Inferior parietal cortex (tissue), 1 donor: ENCODE results near the gene POLR3A.

Experiments
- DNase-seq: peaks from one replicate; pipeline ENCODE4 v3.0.0-alpha.2; 2016; ENCODE audit errors: extremely low spot score

Gene POLR3A

DNA sequence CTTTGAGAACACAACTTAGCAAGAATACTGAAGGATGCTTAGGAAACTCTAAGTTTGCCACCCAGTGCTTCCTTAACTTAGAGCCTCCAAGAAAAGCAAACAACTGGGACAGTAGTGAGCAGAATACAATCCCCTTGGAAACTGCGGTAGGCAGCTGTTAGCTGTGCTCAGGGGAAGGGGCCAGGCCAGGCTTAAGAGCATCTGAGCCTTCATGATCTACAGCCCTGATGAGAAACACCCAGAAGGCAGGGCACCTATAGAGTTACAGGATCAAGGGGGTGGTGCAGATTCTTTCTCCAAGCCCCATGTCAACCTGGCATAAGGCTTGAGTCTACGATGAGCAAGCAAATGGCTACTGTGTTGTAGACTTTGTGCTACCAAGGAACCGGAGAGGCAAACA is 51.4 kb downstream of the POLR3A start:
- DNase-seq, result no peak

DNA sequence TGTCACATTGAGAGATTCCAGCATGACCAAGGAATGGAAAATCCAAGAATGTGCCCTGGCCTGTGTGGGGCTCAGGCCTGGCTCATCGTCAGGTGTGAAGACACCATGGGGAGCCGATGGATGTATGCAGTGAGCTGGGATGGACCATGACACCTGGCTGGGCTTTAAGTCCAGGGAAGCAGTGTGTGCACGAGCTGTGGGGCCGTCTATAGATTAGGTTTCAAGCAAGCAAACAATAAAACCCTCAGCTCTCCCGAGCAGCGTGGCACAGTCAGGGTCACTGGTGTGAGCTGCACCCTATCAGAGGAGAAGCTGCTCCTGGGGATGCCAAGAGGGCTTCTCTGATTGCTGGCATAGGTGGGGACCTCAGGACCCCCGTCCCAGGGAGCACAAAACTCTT is 52.3 kb downstream of the POLR3A start:
- DNase-seq, result no peak

DNA sequence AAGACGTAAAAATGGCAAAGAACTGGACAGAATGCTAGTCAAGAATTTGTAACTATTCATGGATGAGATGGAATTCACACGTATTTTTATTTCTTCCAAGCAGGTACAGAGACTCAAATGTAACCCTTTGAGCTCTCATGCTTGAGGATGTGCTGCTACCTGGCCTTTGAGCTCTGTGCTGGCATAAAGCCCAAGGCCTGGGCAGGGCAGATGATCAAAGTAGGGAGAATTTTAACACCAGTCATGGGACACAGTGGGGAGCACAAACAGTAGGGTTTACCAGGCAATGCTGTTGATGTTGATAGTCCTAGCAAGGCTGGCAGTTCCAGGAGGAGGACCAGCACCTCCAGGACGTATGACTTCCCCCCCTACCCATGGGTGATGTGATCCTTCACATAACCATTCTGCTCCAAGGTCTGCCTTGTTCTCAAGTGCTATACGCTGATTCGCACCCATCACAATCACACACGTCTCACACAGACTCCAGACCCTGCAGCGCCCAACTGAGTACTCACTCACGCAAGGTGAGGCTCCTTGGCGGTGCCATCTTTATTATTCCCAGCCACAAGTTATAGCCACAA is 54.1 kb downstream of the POLR3A start:
- DNase-seq, result no peak

- DNase-seq, result peak; percentile 27
These were observed 54.8 kb downstream of the POLR3A start for GRCh38 chr10:77974396-77975074.

GRCh38 chr10:77973276-77973675 is 56.0 kb downstream of the POLR3A start:
- no peak for DNase-seq

GRCh38 chr10:77972148-77972547 is 57.2 kb downstream of the POLR3A start:
- no peak for DNase-seq

GRCh38 chr10:77971804-77972144 is 57.5 kb downstream of the POLR3A start:
- no peak for DNase-seq

- DNase-seq, result peak; percentile 42
These were observed 58.2 kb downstream of the POLR3A start for GRCh38 chr10:77970869-77971803.

GRCh38 chr10:77969114-77969513 is 60.2 kb downstream of the POLR3A start:
- DNase-seq, result no peak

GRCh38 chr10:77967611-77968022 is 61.7 kb downstream of the POLR3A start:
- DNase-seq, result no peak

- peak; percentile 25 for DNase-seq
These were observed 64.0 kb downstream of the POLR3A start for GRCh38 chr10:77965294-77965693.

GRCh38 chr10:77964811-77965210 is 64.5 kb downstream of the POLR3A start:
- no peak for DNase-seq

DNA sequence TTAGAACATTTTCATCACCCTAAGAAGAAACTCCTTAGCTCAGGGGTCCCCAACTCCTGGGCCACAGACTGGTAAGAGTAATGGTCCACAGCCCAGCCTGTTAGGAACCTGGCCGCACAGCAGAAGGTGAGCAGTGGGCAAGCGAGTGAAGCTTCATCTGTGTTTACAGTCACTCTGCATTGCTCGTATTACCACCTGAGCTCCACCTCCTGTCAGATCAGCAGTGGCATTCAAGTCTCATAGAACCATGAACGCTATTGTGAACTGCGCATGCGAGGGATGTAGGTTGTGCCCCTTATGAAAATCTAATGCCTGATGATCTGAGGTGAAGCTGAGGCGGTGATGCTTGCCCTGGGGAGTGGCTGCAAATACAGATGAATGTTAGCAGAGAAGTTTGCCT is 65.4 kb downstream of the POLR3A start:
- no peak for DNase-seq

DNA sequence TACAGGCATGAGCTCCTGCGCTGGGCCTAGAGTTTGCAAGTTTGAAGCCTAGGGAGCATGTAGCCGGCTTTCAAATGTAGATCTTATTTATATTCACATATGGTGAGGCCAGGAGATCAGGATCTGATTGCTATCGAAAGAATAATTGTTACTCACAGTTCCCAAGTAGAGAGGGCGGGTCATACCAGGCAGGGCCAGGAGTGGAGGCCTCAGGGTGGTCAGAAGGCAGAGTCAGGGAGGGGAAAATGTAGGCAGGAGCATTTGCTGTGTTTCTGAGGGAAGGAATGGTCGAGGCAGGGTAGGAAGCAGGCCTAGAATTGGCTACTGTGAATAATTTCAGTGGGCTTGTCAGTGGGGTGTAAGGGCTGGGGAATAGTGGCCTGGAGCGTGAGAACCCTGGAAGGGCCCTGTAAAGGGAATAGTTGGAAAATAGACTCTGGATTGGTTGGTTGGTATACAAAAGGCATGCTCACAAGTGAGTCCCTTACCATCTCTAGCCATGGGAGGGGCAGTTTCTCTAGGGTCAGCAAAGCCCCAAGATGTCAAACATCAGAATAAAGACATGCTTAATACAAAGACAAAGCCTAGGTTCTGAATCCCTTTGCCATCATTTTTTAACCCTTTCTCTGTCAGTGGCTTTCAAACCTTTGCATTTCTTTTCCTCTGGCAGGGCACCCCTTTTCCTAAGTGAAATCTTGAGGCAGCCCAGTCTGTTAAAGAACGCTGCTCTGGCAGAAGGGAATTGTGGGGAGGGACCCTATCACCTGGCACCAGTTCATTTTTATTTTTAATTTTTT is 66.8 kb downstream of the POLR3A start:
- no peak for DNase-seq

GRCh38 chr10:77961668-77962067 is 67.6 kb downstream of the POLR3A start:
- no peak for DNase-seq

DNA sequence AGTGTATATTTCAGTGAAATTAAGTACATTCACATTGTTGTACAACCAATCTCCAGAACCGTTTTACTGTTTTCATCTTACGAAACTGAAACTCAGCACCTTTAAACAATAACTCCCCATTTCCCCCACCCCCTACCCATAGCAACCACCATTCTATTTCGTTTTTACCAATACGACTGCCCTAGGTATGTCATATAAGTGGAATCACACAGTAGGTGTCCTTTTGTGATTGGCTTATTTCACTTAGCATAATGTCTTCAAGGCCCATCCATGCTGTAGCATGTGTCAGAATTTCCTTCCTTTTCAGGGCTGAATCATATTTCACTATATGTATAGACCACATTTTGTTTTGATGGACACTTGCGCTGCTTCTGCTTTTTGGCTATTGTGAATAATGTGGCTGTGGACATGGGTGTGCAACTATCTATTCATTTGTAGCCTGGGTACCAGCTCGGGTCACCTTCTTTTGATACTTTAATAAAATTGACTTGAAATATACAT is 68.4 kb downstream of the POLR3A start:
- DNase-seq, result no peak

DNA sequence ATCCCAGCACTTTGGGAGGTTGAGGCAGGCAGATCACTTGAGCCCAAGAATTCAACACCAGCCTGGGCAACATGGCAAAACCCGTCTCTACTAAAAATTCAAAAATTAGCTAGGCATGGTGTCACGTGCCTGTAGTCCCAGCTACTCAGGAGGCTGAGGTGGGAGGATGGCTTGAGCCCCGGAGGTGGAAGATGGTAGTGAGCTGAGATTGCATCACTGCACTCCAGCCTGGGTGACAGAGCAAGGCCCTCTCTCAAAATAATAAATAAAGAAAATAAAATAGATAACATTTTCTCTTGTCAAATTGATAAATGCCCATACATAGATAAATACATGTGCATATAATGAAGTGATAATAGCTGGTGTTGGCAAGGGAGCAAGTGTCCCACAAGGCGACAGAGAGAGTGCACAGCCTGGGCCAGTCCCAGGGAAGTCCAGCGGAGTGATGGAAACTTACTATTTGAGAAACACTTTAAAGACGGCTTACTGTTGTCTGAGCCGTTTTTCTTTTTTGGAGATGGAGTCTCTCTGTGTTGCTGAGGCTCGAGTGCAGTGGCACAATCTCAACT is 69.3 kb downstream of the POLR3A start:
- DNase-seq, result no peak

DNA sequence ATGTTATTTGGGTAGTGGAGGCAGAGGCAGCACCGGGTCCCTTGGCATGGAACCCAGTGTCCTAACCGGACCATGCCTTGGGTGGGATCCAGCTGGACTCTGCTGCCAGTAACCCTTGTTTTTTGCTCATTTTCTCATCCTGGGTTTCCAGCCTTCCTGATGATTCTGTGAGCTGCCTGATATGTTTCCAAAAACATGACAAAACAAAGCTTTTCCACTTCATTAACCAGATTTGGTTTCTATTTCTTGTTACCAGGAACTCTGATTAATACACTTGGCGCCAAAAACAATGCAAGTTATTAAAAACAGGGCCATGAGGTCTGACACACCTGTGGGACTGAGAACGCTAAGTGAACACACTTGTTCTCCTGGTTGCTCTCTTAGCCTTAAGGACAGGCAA is 69.9 kb downstream of the POLR3A start:
- DNase-seq, result no peak

- DNase-seq, result no peak
These were observed 74.2 kb downstream of the POLR3A start for GRCh38 chr10:77955136-77955535.

DNA sequence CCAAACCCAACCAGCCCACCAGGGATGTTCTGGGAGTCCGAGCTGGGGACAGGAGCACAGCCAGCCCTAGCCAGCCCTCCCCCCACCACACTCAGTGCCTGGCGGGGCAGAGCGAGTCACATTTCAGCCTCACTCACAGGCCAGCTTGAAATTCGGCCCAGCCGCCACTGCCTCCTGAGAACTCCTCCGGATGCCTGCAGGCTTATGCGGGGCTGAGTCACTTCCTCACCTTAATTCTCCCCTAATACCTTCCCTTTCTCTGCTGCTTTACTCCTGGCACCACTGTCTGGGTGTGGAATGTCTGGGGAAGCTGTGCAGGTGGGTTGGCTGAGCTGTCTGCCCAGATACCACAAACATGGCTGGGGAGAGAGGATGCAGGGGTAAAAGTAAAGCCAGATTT is 80.1 kb downstream of the POLR3A start:
- no peak for DNase-seq

DNA sequence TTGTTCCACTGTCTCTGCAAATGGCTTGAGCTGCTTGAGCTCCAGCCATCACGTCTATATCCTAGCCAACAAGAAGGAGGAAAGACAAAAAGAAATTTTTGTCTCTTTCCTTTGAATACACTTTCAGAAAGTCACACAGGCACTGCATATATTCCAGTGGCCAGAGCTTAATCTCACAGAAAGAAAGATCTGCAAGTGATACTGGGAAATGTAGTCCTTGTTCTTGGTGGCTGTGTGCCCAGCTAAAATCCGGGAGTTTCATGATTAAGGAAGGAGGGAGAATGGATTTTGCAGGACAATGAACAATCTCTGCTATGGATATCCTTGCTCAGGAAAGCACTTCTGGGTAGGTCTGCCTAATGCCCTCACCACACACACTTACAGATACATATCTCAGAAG is 83.2 kb downstream of the POLR3A start:
- no peak for DNase-seq
